NT2/D1 (cell line): ENCODE results near the gene KRT6C.

ENCODE experiments used
- SUZ12 ChIP-seq: IDR thresholded peaks from 2 replicates; pipeline ENCODE4 v1.6.1; 2011; ENCODE audit not compliant: insufficient read length, insufficient read depth; ENCODE audit errors: extremely low read depth
- YY1 ChIP-seq: IDR thresholded peaks from 2 replicates; pipeline ENCODE4 v1.6.1; 2011; ENCODE audit not compliant: insufficient read length, insufficient read depth

DNA sequence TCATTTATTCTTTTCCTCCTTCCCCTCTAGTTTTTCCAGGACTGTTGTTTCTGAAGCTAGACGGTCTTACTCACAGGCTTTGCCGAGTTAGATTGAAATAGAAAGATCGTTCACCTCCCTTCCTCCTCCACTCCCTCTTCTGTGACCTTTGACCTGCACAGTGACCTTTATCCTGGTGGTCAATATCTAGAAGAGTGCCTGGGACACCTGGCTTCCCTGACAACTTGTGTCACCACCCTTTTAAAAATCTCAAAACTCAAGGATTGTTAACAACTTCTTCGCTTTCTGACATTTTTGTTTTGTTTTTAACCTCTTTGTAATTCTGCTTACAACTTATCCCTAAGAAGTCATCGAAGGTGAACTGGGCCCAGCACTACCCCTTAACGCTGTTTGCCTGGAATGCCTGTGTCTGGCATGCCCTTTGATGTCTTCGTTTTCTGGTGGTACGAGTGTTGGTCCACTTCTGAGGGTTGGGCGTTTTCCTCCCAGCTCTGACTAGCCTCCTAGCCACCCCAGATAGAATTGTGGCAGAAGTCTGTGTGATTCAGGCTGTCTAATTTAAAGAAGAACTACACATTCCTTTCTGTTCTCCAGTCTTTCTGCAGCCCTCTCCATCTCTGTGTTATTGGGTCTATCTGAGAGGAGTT is 36.7 kb downstream of the KRT6C start:
- TF ChIP-seq SUZ12 (no peak), YY1 (no peak)
